ENCODE results near the gene KBTBD2.
"Not testable (repeated sequence)": the region's sequence is repeated elsewhere in the genome, so short reads cannot be mapped to it uniquely, and the experiment has no call there.

Gene KBTBD2

GRCh38 chr7:32890793-32891042, 842 bp downstream of the KBTBD2 start:
- Mint-ChIP-seq H3K27ac (ENCODE audit: low read depth) (peak overlapping the region; percentile 97), H3K36me3 (ENCODE audit: insufficient read depth) (peaks cover 31% of the 10 kb centered on the region), H3K9me3 (no peaks in the 10 kb centered on the region), H3K4me1 (peaks cover 56% of the 10 kb centered on the region), H3K4me3 (peak overlapping the region; percentile 98), H3K27me3 (no peaks in the 10 kb centered on the region)
- DNase-seq (ENCODE audit: low spot score in 2 of 2) (no peak), ATAC-seq (replicated peaks; ENCODE audit: extremely low read depth, poor library complexity, severe bottlenecking) (no peak)

GRCh38 chr7:32890010-32890792, 1.4 kb downstream of the KBTBD2 start:
- Mint-ChIP-seq H3K4me1 (peaks cover 61% of the 10 kb centered on the region), H3K9me3 (no peaks in the 10 kb centered on the region), H3K27me3 (no peaks in the 10 kb centered on the region), H3K36me3 (ENCODE audit: insufficient read depth) (peaks cover 31% of the 10 kb centered on the region), H3K27ac (ENCODE audit: low read depth) (peak overlapping the region; percentile 97), H3K4me3 (peak overlapping the region; percentile 98)
- DNase-seq (ENCODE audit: low spot score in 2 of 2) = peak; percentile 20 to 56
- ATAC-seq (replicated peaks; ENCODE audit: extremely low read depth, poor library complexity, severe bottlenecking) = peak; percentile 70

GRCh38 chr7:32888505-32888904, 3.1 kb downstream of the KBTBD2 start:
- peak overlapping the region; percentile 98 for H3K4me3 Mint-ChIP-seq
- DNase-seq (ENCODE audit: low spot score in 2 of 2) = no peak
- peaks cover 67% of the 10 kb centered on the region for H3K4me1 Mint-ChIP-seq
- H3K36me3 Mint-ChIP-seq (ENCODE audit: insufficient read depth) = peaks cover 33% of the 10 kb centered on the region
- no peaks in the 10 kb centered on the region for H3K9me3 Mint-ChIP-seq
- ATAC-seq (replicated peaks; ENCODE audit: extremely low read depth, poor library complexity, severe bottlenecking) = no peak
- H3K27me3 Mint-ChIP-seq = no peaks in the 10 kb centered on the region
- peak overlapping the region; percentile 97 for H3K27ac Mint-ChIP-seq (ENCODE audit: low read depth)

- ATAC-seq (replicated peaks; ENCODE audit: extremely low read depth, poor library complexity, severe bottlenecking) (no peak), DNase-seq (ENCODE audit: low spot score in 2 of 2) (no peak)
- Mint-ChIP-seq H3K27me3 (no peaks in the 10 kb centered on the region), H3K9me3 (no peaks in the 10 kb centered on the region), H3K4me3 (peak overlapping the region; percentile 1), H3K4me1 (peaks cover 60% of the 10 kb centered on the region), H3K27ac (ENCODE audit: low read depth) (peak overlapping the region; percentile 47), H3K36me3 (ENCODE audit: insufficient read depth) (peaks cover 33% of the 10 kb centered on the region)
These were observed 4.2 kb downstream of the KBTBD2 start for GRCh38 chr7:32887395-32887794.

- H3K4me1 Mint-ChIP-seq = peaks cover 51% of the 10 kb centered on the region
- H3K27ac Mint-ChIP-seq (ENCODE audit: low read depth) = peak overlapping the region; percentile 24
- ATAC-seq (replicated peaks; ENCODE audit: extremely low read depth, poor library complexity, severe bottlenecking) (no peak), DNase-seq (ENCODE audit: low spot score in 2 of 2) (no peak)
- H3K27me3 Mint-ChIP-seq = no peaks in the 10 kb centered on the region
- H3K9me3 Mint-ChIP-seq = no peaks in the 10 kb centered on the region
- H3K4me3 Mint-ChIP-seq = peak overlapping the region; percentile 36
- H3K36me3 Mint-ChIP-seq (ENCODE audit: insufficient read depth) = peaks cover 20% of the 10 kb centered on the region
These were observed 10.2 kb downstream of the KBTBD2 start for GRCh38 chr7:32881074-32881982.

GRCh38 chr7:32879460-32879859, 12.1 kb downstream of the KBTBD2 start:
- peak overlapping the region; percentile 32 for H3K4me3 Mint-ChIP-seq
- no peak for ATAC-seq (replicated peaks; ENCODE audit: extremely low read depth, poor library complexity, severe bottlenecking)
- peaks cover 35% of the 10 kb centered on the region for H3K36me3 Mint-ChIP-seq (ENCODE audit: insufficient read depth)
- peak overlapping the region; percentile 41 for H3K27ac Mint-ChIP-seq (ENCODE audit: low read depth)
- H3K9me3 Mint-ChIP-seq = no peaks in the 10 kb centered on the region
- DNase-seq (ENCODE audit: low spot score in 2 of 2) = no peak
- H3K27me3 Mint-ChIP-seq = no peaks in the 10 kb centered on the region
- peaks cover 53% of the 10 kb centered on the region for H3K4me1 Mint-ChIP-seq

GRCh38 chr7:32878023-32878422, 13.5 kb downstream of the KBTBD2 start:
- peak overlapping the region; percentile 2 for H3K4me3 Mint-ChIP-seq
- not testable (repeated sequence) for DNase-seq (ENCODE audit: low spot score in 2 of 2); H3K9me3 Mint-ChIP-seq; H3K27ac Mint-ChIP-seq (ENCODE audit: low read depth); H3K27me3 Mint-ChIP-seq; ATAC-seq (replicated peaks; ENCODE audit: extremely low read depth, poor library complexity, severe bottlenecking)
- peaks cover 44% of the 10 kb centered on the region for H3K4me1 Mint-ChIP-seq
- H3K36me3 Mint-ChIP-seq (ENCODE audit: insufficient read depth) = peaks cover 45% of the 10 kb centered on the region

GRCh38 chr7:32872421-32872820, 19.1 kb downstream of the KBTBD2 start:
- Mint-ChIP-seq H3K36me3 (ENCODE audit: insufficient read depth) (peaks cover 81% of the 10 kb centered on the region), H3K9me3 (no peaks in the 10 kb centered on the region)

GRCh38 chr7:32871624-32872371, 19.8 kb downstream of the KBTBD2 start:
- H3K4me1 Mint-ChIP-seq = peaks cover 32% of the 10 kb centered on the region
- H3K4me3 Mint-ChIP-seq = no peak overlapping the region
- H3K27ac Mint-ChIP-seq (ENCODE audit: low read depth) = no peak overlapping the region
- no peaks in the 10 kb centered on the region for H3K9me3 Mint-ChIP-seq
- peaks cover 79% of the 10 kb centered on the region for H3K36me3 Mint-ChIP-seq (ENCODE audit: insufficient read depth)
- DNase-seq (ENCODE audit: low spot score in 2 of 2) = no peak
- no peak for ATAC-seq (replicated peaks; ENCODE audit: extremely low read depth, poor library complexity, severe bottlenecking)
- H3K27me3 Mint-ChIP-seq = no peaks in the 10 kb centered on the region

More at GRCh38 chr7:32872421-32872820, 19.1 kb downstream of the KBTBD2 start:
- ATAC-seq (replicated peaks; ENCODE audit: extremely low read depth, poor library complexity, severe bottlenecking) = no peak
- H3K27ac Mint-ChIP-seq (ENCODE audit: low read depth) = no peak overlapping the region
- H3K4me1 Mint-ChIP-seq = peaks cover 32% of the 10 kb centered on the region
- no peak for DNase-seq (ENCODE audit: low spot score in 2 of 2)
- H3K4me3 Mint-ChIP-seq = no peak overlapping the region
- no peaks in the 10 kb centered on the region for H3K27me3 Mint-ChIP-seq

- H3K9me3 Mint-ChIP-seq = no peaks in the 10 kb centered on the region
- DNase-seq (ENCODE audit: low spot score in 2 of 2) (no peak), ATAC-seq (replicated peaks; ENCODE audit: extremely low read depth, poor library complexity, severe bottlenecking) (no peak)
- H3K4me3 Mint-ChIP-seq = no peak overlapping the region
- H3K36me3 Mint-ChIP-seq (ENCODE audit: insufficient read depth) = peaks cover 82% of the 10 kb centered on the region
- H3K4me1 Mint-ChIP-seq = peaks cover 30% of the 10 kb centered on the region
- no peaks in the 10 kb centered on the region for H3K27me3 Mint-ChIP-seq
- no peak overlapping the region for H3K27ac Mint-ChIP-seq (ENCODE audit: low read depth)
These were observed 21.3 kb downstream of the KBTBD2 start for GRCh38 chr7:32870298-32870697.

DNA sequence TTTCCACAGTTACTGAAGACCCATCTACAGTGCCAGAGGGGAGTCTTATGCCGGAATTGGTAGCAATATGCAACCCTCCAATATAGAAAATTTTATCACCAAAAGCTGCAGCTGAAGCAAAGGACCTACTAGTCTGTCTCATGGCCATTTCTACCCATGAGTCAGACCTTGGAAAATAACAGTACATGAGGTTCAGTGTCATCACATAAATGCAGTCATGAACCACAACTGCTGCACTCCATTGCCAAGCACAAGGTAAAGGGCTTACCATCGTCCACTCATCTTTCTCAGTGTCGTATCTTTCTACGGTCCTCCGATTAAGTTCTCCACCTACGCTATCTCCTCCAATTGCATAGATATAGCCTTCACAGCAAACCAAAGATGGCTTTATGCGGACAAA, 21.8 kb downstream of the KBTBD2 start:
- Mint-ChIP-seq H3K9me3 (no peaks in the 10 kb centered on the region), H3K27me3 (no peaks in the 10 kb centered on the region), H3K27ac (ENCODE audit: low read depth) (peak overlapping the region; percentile 30), H3K4me1 (peaks cover 24% of the 10 kb centered on the region), H3K36me3 (ENCODE audit: insufficient read depth) (peaks cover 78% of the 10 kb centered on the region), H3K4me3 (no peak overlapping the region)
- DNase-seq (ENCODE audit: low spot score in 2 of 2) = no peak
- ATAC-seq (replicated peaks; ENCODE audit: extremely low read depth, poor library complexity, severe bottlenecking) = no peak

DNA sequence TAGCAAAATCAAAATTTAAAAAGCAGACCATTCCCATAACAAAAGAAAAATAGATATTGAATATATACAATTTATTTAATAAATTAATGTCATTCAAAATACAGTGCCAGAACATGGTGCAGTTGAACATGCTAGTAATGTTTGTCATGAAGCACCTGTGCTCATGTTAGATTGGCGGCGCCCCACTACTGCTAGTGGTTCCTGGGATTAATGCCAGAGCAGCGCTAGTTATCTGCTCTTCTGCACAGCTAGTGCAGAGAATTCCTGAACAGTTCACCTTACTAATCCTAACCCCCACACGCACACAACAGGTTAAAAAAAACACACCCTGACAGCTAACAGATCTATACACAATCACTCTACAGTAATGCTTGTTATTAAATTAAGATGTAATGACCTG, 23.4 kb downstream of the KBTBD2 start:
- Mint-ChIP-seq H3K36me3 (ENCODE audit: insufficient read depth) (peaks cover 70% of the 10 kb centered on the region), H3K4me3 (no peak overlapping the region), H3K27me3 (no peaks in the 10 kb centered on the region), H3K27ac (ENCODE audit: low read depth) (no peak overlapping the region), H3K4me1 (peaks cover 24% of the 10 kb centered on the region), H3K9me3 (no peaks in the 10 kb centered on the region)
- ATAC-seq (replicated peaks; ENCODE audit: extremely low read depth, poor library complexity, severe bottlenecking) (no peak), DNase-seq (ENCODE audit: low spot score in 2 of 2) (no peak)

Data from central memory CD8-positive, alpha-beta T cell (primary cell).